HFF-Myc (cell line): ENCODE data around the gene FAM174B.

Source experiments
- DNase-seq: peaks from one replicate; pipeline ENCODE4 v3.0.0-alpha.2; 2011; ENCODE audit warnings: low read depth; ENCODE audit errors: extremely low read depth
- H3K4me3 ChIP-seq: replicated peaks from 2 replicates; pipeline ENCODE4 v1.5.1; 2011; ENCODE audit warnings: low read depth, mild to moderate bottlenecking, control low read depth, low read length
- TF ChIP-seq, protein P1 (sequence below): IDR thresholded peaks from 2 replicates; pipeline ENCODE4 v1.5.1; 2012; ENCODE audit warnings: mild to moderate bottlenecking, low read depth, low read length, control low read depth; ENCODE audit errors: missing control alignments

Gene FAM174B

DNA sequence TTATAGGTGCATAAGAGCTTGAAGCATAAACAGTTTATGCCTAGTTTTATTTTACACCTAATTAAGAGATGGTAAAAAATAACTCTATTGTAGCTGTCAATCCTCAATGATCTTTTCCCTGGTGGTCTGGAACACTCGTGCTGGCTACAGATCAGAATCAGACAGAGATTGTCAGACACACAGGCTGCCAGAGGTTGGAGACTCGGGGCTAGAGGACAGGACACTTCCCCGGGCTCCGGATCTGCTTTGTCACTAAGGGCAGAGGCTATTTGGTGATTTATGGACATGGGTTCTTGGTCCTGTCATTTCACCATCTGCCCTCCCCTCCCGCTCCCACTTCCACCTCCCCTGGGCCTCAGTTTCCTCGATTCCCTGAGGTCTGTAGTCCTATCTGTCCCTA, 16.5 kb upstream of the FAM174B start:
- TF ChIP-seq, protein P1, sequence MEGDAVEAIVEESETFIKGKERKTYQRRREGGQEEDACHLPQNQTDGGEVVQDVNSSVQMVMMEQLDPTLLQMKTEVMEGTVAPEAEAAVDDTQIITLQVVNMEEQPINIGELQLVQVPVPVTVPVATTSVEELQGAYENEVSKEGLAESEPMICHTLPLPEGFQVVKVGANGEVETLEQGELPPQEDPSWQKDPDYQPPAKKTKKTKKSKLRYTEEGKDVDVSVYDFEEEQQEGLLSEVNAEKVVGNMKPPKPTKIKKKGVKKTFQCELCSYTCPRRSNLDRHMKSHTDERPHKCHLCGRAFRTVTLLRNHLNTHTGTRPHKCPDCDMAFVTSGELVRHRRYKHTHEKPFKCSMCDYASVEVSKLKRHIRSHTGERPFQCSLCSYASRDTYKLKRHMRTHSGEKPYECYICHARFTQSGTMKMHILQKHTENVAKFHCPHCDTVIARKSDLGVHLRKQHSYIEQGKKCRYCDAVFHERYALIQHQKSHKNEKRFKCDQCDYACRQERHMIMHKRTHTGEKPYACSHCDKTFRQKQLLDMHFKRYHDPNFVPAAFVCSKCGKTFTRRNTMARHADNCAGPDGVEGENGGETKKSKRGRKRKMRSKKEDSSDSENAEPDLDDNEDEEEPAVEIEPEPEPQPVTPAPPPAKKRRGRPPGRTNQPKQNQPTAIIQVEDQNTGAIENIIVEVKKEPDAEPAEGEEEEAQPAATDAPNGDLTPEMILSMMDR = no peak
- DNase-seq = no peak
- H3K4me3 ChIP-seq = no peak overlapping the region

DNA sequence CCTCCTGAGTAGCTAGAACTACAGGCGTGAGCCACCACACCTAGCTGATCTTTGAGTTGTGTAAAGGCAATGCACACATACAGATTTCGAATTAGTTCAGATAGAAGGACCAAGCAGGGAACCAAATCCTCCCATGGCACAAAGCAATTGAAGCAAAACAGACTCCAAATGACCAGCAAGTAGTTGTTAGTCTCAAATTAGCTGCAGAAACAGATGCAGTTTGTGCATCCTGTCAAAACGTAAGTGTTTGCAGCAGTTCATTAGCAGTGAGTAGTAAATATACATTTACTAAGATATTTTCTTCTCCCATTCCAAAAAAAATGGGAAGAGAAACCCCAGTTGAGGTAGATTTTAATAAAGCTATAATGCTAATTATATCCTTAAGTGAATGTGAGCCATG, 15.8 kb upstream of the FAM174B start:
- TF ChIP-seq, protein P1 = no peak
- H3K4me3 ChIP-seq = no peak overlapping the region
- DNase-seq = no peak

DNA sequence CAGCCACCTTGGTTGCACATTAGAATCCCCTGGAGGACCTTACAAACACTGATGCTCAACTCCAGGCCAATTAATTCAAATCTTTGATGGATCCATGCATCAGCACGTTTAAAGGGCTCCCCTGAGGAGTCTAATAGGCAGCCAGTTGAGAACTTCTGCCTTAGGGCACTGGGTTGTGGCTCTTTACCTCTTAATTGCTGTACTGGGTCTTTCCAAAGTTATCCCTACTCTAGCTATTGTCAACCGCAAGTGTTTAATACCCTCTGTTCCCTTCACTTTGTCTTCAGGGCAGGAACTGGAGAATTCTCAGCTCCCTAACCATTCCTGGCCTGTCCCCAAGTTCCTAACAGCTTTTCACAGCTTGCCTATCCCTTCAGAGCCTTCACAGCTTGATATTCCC, 15.0 kb upstream of the FAM174B start:
- no peak for DNase-seq
- TF ChIP-seq, protein P1 = no peak
- H3K4me3 ChIP-seq = no peak overlapping the region

DNA sequence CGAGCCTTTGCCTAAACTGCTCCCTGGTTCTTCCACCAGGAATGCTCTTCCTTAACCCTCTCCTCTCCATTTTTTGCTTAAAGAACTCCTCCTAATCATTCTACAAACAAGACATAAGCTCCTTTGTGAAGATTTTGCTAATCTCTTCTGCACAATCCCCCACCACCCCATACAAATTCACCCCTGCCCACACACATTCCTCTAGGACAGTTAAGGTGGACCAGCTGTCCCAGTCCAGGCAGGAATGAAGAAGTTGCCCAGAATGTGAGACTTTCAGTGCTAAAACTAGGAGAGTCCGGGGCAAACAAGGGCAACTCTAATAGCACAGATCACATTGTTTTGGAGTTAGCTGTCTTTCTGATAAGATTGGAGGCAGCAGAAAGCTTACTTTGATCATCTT, 13.9 kb upstream of the FAM174B start:
- TF ChIP-seq, protein P1 = no peak
- no peak overlapping the region for H3K4me3 ChIP-seq
- DNase-seq = no peak

DNA sequence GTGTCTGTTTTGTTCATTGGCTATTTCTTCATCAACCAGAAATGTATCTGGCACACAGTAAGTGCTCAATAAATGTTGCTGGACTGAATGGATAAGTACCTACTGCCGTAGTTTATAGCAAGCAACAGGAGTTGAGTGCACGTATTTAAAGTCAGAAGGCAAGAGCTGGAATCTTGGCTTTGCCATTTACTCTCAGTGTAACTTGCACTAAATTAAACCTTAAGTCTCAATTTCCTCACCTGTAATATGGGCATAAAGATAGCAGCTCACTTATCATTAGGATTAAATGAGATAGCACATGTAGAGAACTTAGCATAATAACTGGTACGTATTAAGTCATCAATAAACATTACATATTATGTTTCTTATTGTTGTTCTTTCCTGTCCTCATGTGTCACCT, 13.0 kb upstream of the FAM174B start:
- TF ChIP-seq, protein P1 = no peak
- no peak for DNase-seq
- H3K4me3 ChIP-seq = no peak overlapping the region

DNA sequence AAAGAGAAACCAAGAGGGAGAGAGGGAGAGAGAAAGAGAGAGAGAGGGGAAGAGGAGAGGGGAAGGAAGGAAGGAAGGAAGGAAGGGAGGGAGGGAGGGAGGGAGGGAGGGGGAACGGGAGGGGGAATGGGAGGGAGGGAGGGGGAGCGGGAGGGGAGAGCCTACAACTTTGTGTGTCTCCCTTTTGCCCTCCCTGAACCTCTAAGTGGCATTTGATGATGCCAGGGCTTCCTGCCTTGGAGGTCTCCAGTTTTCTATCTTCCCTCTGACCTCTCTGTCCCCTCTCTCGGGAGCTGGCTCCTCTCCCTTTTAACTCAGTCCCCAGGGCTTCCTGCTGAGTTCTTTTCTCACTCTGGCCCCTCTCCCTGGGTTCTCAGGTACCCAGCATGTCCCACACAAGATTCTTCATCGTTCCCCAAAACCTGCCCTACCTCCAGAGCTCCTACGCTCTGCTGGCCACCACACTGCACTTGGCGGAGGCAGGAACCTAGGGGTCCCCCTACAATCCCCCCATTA, 12.5 kb upstream of the FAM174B start:
- TF ChIP-seq, protein P1 = no peak
- no peak overlapping the region for H3K4me3 ChIP-seq
- DNase-seq = no peak

DNA sequence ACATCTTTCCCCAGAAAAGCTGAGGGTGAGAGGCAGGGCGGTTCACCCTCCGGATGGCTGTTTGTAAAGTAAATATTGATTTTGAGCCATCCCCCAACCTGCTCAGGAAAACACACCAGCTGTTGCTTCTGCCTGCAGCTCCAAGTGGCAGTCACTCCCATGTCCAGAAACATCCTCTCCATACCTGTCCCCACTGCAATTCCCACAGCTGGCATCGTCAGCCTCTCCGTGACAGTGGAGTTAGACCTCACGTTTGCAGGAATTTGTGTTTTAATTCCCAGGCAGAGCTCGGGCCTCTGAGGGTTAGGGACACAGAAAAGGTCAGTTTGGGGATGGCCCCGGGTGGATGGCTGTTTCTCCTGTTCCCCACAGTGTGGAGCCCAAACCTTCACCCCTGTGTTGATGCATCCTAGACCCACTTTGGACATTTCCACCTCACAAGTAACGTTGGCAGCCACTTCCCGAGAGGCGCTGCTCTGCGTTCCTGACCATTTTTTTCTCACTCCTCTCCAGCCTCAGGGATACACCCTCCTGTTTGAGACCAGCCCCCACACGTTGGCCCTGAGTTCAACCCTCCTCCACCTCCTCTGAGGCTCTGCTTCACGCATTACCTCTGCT, 11.8 kb upstream of the FAM174B start:
- H3K4me3 ChIP-seq = no peak overlapping the region
- TF ChIP-seq, protein P1 = no peak
- DNase-seq = no peak
